Measurements from ENCODE around the gene KIFC3.

DNA sequence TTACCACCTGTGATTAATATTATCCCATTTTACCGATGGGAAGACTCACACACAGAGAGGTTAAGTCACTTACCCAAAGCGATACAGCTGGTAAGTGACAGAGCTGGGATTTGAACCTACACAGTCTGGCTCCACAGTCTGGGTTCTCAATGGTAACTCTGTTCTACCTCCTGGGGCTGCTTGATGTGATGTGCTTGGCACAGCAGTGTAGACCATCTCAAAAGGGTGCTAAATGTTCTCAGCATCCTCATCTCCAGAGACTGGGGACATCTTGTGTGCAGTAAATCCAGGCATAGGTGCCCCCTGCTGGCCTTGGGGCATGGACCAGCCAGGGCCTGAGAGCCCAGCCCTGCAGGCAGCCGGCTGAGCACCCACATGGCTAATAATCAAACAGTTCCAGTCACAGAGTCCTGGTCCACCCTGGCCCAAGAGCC is 82.1 kb downstream of the KIFC3 start:
- TF ChIP-seq POLR2AphosphoS5 (IDR thresholded peaks at IDR 0.05; ENCODE audit: low read depth, low read length) (no peak), HDAC6 (IDR thresholded peaks at IDR 0.05; ENCODE audit: low read depth, low read length) (no peak), BRCA1 (IDR thresholded peaks at IDR 0.05; ENCODE audit: low read depth, low read length) (no peak), PHF8 (conservative IDR thresholded peaks at IDR 0.05; ENCODE audit: low read depth, low read length) (no peak), SIRT6 (IDR thresholded peaks at IDR 0.05; ENCODE audit: low read length) (no peak), POLR2A (IDR thresholded peaks at IDR 0.05; ENCODE audit: control extremely low read depth in 1 of 2, low read depth in 2 of 2, low read length in 2 of 2) (no peak), YY1 (IDR thresholded peaks at IDR 0.05; ENCODE audit: low read depth, low read length) (no peak)
